SK-N-SH (cell line): Measurements from ENCODE around the gene SKI. TPM values are rescaled to one million over a fixed set of nuclear protein-coding genes. Genes with fewer than 3 reads are reported as not detected.
A peak's percentile ranks its signal among the peaks of the same experiment; 100 is the strongest.

ENCODE experiments used
- CTCF ChIA-PET: fragments of 300-600, 350-600 bp; formaldehyde crosslinking; extraction: SDS; loops from one replicate; lab custom pipeline; 2021; lab: Yijun Ruan, JAX
- POLR2A ChIA-PET: fragments of 350-600 bp; sonication (Branson Sonifier 250); formaldehyde crosslinking; extraction: SDS; loops from one replicate; lab custom pipeline; 2020; ENCODE audit warnings: antibody characterized with exemption, inconsistent platforms; lab: Yijun Ruan, JAX
- DNase-seq: peaks from one replicate; pipeline ENCODE4 v3.0.0; 2012
- H2AFZ ChIP-seq: fragments of 200-600 bp; sonication (generic); 2 replicates; pipeline ENCODE4 v1.8.1; 2016; ENCODE audit warnings: antibody characterized with exemption, mild to moderate bottlenecking, low read depth
- H3F3A ChIP-seq: fragments of 200-600 bp; sonication (generic); replicated peaks from 2 replicates; pipeline ENCODE3; 2016; ENCODE audit warnings: antibody characterized with exemption, mild to moderate bottlenecking; ENCODE audit not compliant: insufficient read depth
- H3K27ac ChIP-seq, 2 experiments: fragments of 200-500 bp in 1 of 2; fragments of 200-600 bp in 1 of 2; sonication (Bioruptor generic) in 1 of 2; sonication (generic), shearing (Covaris generic) in 1 of 2; 2 replicates each; pipeline versions ENCODE4 v1.5.1 to v1.6.1; 2014 to 2016; ENCODE audit warnings: low read depth in 2 of 2, inconsistent platforms in 1 of 2, low read length in 1 of 2, mild to moderate bottlenecking in 1 of 2, mixed read lengths in 1 of 2
- H3K27me3 ChIP-seq: fragments of 200-600 bp; sonication (generic), shearing (Covaris generic); 2 replicates; pipeline ENCODE4 v1.6.1; 2016; ENCODE audit warnings: mixed run types; ENCODE audit not compliant: insufficient read depth
- H3K36me3 ChIP-seq, 2 experiments: fragments of 200-500 bp in 1 of 2; fragments of 200-600 bp in 1 of 2; sonication (Bioruptor generic) in 1 of 2; sonication (generic) in 1 of 2; replicated peaks in 1 of 2; 2 replicates each; pipeline versions ENCODE3 to v1.5.1; 2014 to 2016; ENCODE audit warnings: low read length in 1 of 2, mild to moderate bottlenecking in 1 of 2; ENCODE audit not compliant: insufficient read depth in 2 of 2, control insufficient read depth in 1 of 2
- H3K4me1 ChIP-seq, 2 experiments: fragments of 200-500 bp in 1 of 2; fragments of 200-600 bp in 1 of 2; sonication (Bioruptor generic) in 1 of 2; sonication (generic), shearing (Covaris generic) in 1 of 2; 2 replicates each; pipeline versions ENCODE4 v1.5.1 to v1.6.1; 2014 to 2016; ENCODE audit warnings: low read depth in 1 of 2, low read length in 1 of 2, mixed run types in 1 of 2; ENCODE audit not compliant: insufficient read depth in 2 of 2, control insufficient read depth in 1 of 2
- H3K4me2 ChIP-seq: fragments of 200-600 bp; sonication (generic), shearing (Covaris generic); 2 replicates; pipeline ENCODE4 v1.6.1; 2017; ENCODE audit warnings: mixed run types
- H3K4me3 ChIP-seq, 2 experiments: fragments of 200-500 bp in 1 of 2; fragments of 200-600 bp in 1 of 2; sonication (Bioruptor generic) in 1 of 2; sonication (generic), shearing (Covaris generic) in 1 of 2; 2 replicates each; pipeline versions ENCODE4 v1.5.1 to v1.8.1; 2014 to 2016; ENCODE audit warnings: low read depth in 2 of 2, inconsistent platforms in 1 of 2, low read length in 1 of 2, mild to moderate bottlenecking in 1 of 2, mixed read lengths in 1 of 2, moderate library complexity in 1 of 2
- H3K79me2 ChIP-seq: fragments of 200-600 bp; sonication (generic); 2 replicates; pipeline ENCODE4 v1.8.1; 2017; ENCODE audit warnings: mild to moderate bottlenecking; ENCODE audit not compliant: insufficient read depth
- H3K9ac ChIP-seq: fragments of 200-600 bp; sonication (generic); 2 replicates; pipeline ENCODE4 v1.6.1; 2017; ENCODE audit warnings: mixed run types
- H3K9me2 ChIP-seq: fragments of 200-600 bp; sonication (generic); 2 replicates; pipeline ENCODE4 v1.6.1; 2017; ENCODE audit warnings: mixed run types
- H3K9me3 ChIP-seq: fragments of 200-600 bp; sonication (generic); 2 replicates; pipeline ENCODE4 v1.6.1; 2017; ENCODE audit warnings: mixed run types, mild to moderate bottlenecking, moderate library complexity
- H4K20me1 ChIP-seq: fragments of 200-600 bp; sonication (generic); 2 replicates; pipeline ENCODE4 v1.6.1; 2017; ENCODE audit warnings: mild to moderate bottlenecking, mixed run types; ENCODE audit not compliant: insufficient read depth
- FOSL2 ChIP-seq: IDR thresholded peaks from 2 replicates; pipeline ENCODE4 v1.4.0; 2012; ENCODE audit warnings: low read depth, mild to moderate bottlenecking, moderate library complexity, borderline replicate concordance
- GABPA ChIP-seq: IDR thresholded peaks from 2 replicates; pipeline ENCODE4 v1.4.0; 2012; ENCODE audit warnings: low read depth, mild to moderate bottlenecking
- JUND ChIP-seq: IDR thresholded peaks from 2 replicates; pipeline ENCODE4 v1.4.0; 2012
- MXI1 ChIP-seq: IDR thresholded peaks from 2 replicates; pipeline ENCODE4 v1.6.1; 2012; ENCODE audit warnings: mild to moderate bottlenecking, low read depth, low read length, improper control_type of control experiment
- NRF1 ChIP-seq: IDR thresholded peaks from 2 replicates; pipeline ENCODE4 v1.6.1; 2012; ENCODE audit warnings: low read depth, mild to moderate bottlenecking, low read length
- POLR2AphosphoS5 ChIP-seq: IDR thresholded peaks from 2 replicates; pipeline ENCODE4 v1.6.1; 2012; ENCODE audit warnings: low read depth, low read length
- RAD21 ChIP-seq: IDR thresholded peaks from 2 replicates; pipeline ENCODE4 v1.6.1; 2012; ENCODE audit warnings: mild to moderate bottlenecking, low read length
- RCOR1 ChIP-seq: fragments of 150-350 bp; IDR thresholded peaks from 2 replicates; pipeline ENCODE4 v1.6.1; 2017; ENCODE audit warnings: antibody characterized with exemption, low read length
- REST ChIP-seq: IDR thresholded peaks from 2 replicates; pipeline ENCODE4 v1.6.1; 2012; ENCODE audit warnings: mild to moderate bottlenecking, low read depth, low read length, moderate library complexity
- RFX5 ChIP-seq: IDR thresholded peaks from 2 replicates; pipeline ENCODE4 v1.6.1; 2012; ENCODE audit warnings: mild to moderate bottlenecking, improper control_type of control experiment, low read length
- SMC3 ChIP-seq: IDR thresholded peaks from 2 replicates; pipeline ENCODE4 v1.6.1; 2012; ENCODE audit warnings: low read depth, low read length, improper control_type of control experiment
- YY1 ChIP-seq: IDR thresholded peaks from 2 replicates; pipeline ENCODE4 v1.4.0; 2012; ENCODE audit warnings: low read depth, mild to moderate bottlenecking
- WGBS: methylation state at CpG from one replicate; pipeline ENCODE4 v1.1.6; 2017; ENCODE audit warnings: low lambda C conversion rate; 5-methylcytosine and 5-hydroxymethylcytosine counted together
- polyA plus RNA-seq, 3 experiments: library from polyadenylated mRNA; depleted of rRNA; stranded (reverse); fragments of >200 nt; gene quantifications; 2 replicates each; pipeline ENCODE4 v1.2.3, GENCODE V29; 2012
- TF ChIP-seq, protein P1 (sequence below): IDR thresholded peaks from 2 replicates; pipeline ENCODE4 v1.4.0; 2012; ENCODE audit warnings: low read depth, borderline replicate concordance
- TF ChIP-seq, protein P2 (sequence below): fragments of 200-600 bp; sonication (generic); IDR thresholded peaks from 2 replicates; pipeline ENCODE4 v1.6.1; 2017; ENCODE audit warnings: antibody characterized with exemption, mild to moderate bottlenecking, moderate library complexity
- TF ChIP-seq, protein P3 (sequence below): IDR thresholded peaks from 2 replicates; pipeline ENCODE4; 2012

Gene SKI
- polyA plus RNA-seq, 1 of the 3 experiments (the other 2 are of a cell fraction) = 7.2 TPM

- DNase-seq = peak; percentile 93
- H3F3A ChIP-seq = no peaks in the 10 kb centered on the region
- 3% methylated on average over 20 of the region's 63 CpGs for WGBS
- no peaks in the 10 kb centered on the region for H4K20me1 ChIP-seq
- peak within 1 kb of the TSS; percentile 68 to 73 for H3K4me3 ChIP-seq
- H2AFZ ChIP-seq = peak within 1 kb of the TSS; percentile 84; the same call in 1 of the 2 replicates
- no peaks in the 10 kb centered on the region for H3K9me2 ChIP-seq
- no peaks in the 10 kb centered on the region for H3K27me3 ChIP-seq
- peak within 1 kb of the TSS; percentile 87 for H3K4me2 ChIP-seq
- no peaks in the 10 kb centered on the region for H3K36me3 ChIP-seq
- POLR2A ChIA-PET = interaction anchor here (0.9 to 2.9 kb wide), 5 partner anchors 10 to 197 kb away, joined by 3 to 35 read pairs (median 3); partner anchors contain the start of genes MORN1 and RER1
- H3K4me1 ChIP-seq = peaks cover 0 to 46% of the 10 kb centered on the region in 2 experiments; a peak in 1 of 4 replicates
- H3K9me3 ChIP-seq = no peaks in the 10 kb centered on the region
- peak within 1 kb of the TSS; percentile 70; the same call in 1 of the 2 replicates for H3K9ac ChIP-seq
- peaks cover 36% of the 10 kb centered on the region for H3K79me2 ChIP-seq
- peak within 1 kb of the TSS; percentile 85 to 94 for H3K27ac ChIP-seq
- TF ChIP-seq RFX5 (no peak), NRF1 (no peak), SMC3 (no peak), YY1 (no peak), RCOR1 (no peak), JUND (no peak), REST (no peak)
- TF ChIP-seq, all 33 proteins: peak for 0
- CTCF ChIA-PET = interaction anchor here (0.6 to 11.4 kb wide), 54 partner anchors 8 to 393 kb away, joined by 3 to 292 read pairs (median 4); partner anchors contain the start of genes MORN1 and RER1
Measured at GRCh38 chr1:2194319-2194897, 33.7 kb upstream of the SKI start, which contains the start of gene FAAP20. TSS of gene FAAP20 (minus strand) at chr1:2194772. CDS start at chr1:2194749, 23 bp downstream.

- H3K27me3 ChIP-seq = no peaks in the 10 kb centered on the region
- peak; percentile 96 for DNase-seq
- peak overlapping the region; percentile 84; the same call in 1 of the 2 replicates for H2AFZ ChIP-seq
- H3K36me3 ChIP-seq = no peaks in the 10 kb centered on the region
- TF ChIP-seq, protein P1, sequence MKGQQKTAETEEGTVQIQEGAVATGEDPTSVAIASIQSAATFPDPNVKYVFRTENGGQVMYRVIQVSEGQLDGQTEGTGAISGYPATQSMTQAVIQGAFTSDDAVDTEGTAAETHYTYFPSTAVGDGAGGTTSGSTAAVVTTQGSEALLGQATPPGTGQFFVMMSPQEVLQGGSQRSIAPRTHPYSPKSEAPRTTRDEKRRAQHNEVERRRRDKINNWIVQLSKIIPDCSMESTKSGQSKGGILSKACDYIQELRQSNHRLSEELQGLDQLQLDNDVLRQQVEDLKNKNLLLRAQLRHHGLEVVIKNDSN = no peak
- TF ChIP-seq, protein P2, sequence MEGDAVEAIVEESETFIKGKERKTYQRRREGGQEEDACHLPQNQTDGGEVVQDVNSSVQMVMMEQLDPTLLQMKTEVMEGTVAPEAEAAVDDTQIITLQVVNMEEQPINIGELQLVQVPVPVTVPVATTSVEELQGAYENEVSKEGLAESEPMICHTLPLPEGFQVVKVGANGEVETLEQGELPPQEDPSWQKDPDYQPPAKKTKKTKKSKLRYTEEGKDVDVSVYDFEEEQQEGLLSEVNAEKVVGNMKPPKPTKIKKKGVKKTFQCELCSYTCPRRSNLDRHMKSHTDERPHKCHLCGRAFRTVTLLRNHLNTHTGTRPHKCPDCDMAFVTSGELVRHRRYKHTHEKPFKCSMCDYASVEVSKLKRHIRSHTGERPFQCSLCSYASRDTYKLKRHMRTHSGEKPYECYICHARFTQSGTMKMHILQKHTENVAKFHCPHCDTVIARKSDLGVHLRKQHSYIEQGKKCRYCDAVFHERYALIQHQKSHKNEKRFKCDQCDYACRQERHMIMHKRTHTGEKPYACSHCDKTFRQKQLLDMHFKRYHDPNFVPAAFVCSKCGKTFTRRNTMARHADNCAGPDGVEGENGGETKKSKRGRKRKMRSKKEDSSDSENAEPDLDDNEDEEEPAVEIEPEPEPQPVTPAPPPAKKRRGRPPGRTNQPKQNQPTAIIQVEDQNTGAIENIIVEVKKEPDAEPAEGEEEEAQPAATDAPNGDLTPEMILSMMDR = peak; percentile 87
- TF ChIP-seq RAD21 (peak; percentile 94), MXI1 (peak; percentile 47; the same call in 1 of the 2 replicates), FOSL2 (no peak), YY1 (0 out of 2 replicates have a peak, but pooled peaks have one; percentile 54), POLR2AphosphoS5 (0 out of 2 replicates have a peak, but pooled peaks have one; percentile 41), GABPA (peak; percentile 69), SMC3 (peak; percentile 91)
- TF ChIP-seq, protein P3, sequence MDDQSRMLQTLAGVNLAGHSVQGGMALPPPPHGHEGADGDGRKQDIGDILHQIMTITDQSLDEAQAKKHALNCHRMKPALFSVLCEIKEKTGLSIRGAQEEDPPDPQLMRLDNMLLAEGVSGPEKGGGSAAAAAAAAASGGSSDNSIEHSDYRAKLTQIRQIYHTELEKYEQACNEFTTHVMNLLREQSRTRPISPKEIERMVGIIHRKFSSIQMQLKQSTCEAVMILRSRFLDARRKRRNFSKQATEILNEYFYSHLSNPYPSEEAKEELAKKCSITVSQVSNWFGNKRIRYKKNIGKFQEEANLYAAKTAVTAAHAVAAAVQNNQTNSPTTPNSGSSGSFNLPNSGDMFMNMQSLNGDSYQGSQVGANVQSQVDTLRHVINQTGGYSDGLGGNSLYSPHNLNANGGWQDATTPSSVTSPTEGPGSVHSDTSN = 0 out of 2 replicates have a peak, but pooled peaks have one; percentile 2
- H3F3A ChIP-seq = no peaks in the 10 kb centered on the region
- peaks cover 36% of the 10 kb centered on the region for H3K79me2 ChIP-seq
- H3K9me2 ChIP-seq = no peaks in the 10 kb centered on the region
- no peaks in the 10 kb centered on the region for H4K20me1 ChIP-seq
- H3K4me3 ChIP-seq = peak overlapping the region; percentile 68 to 73
- peak overlapping the region; percentile 85 to 94 for H3K27ac ChIP-seq
- peaks cover 0 to 41% of the 10 kb centered on the region in 2 experiments; a peak in 1 of 4 replicates for H3K4me1 ChIP-seq
- H3K9ac ChIP-seq = peak overlapping the region; percentile 70; the same call in 1 of the 2 replicates
- H3K4me2 ChIP-seq = peak overlapping the region; percentile 78; the same call in 1 of the 2 replicates
- 0% methylated on average over 13 of the region's 35 CpGs for WGBS
- H3K9me3 ChIP-seq = no peaks in the 10 kb centered on the region
- ChIA-PET CTCF (interaction anchor here (0.6 to 11.4 kb wide), 57 partner anchors 9 to 392 kb away, joined by 3 to 292 read pairs (median 4); partner anchors contain the start of genes MORN1 and RER1), POLR2A (interaction anchor here (0.5 to 2.9 kb wide), 8 partner anchors 10 to 1323 kb away, joined by 3 to 35 read pairs (median 3); partner anchors contain the start of genes MORN1 and RER1)
Measured at GRCh38 chr1:2194898-2195673, 33.0 kb upstream of the SKI start.
